ENCODE results near the gene YJU2.

The YJU2 gene

GRCh38 chr19:4298810-4299550, 52.1 kb downstream of the YJU2 start:
- no peak for DNase-seq (ENCODE audit: low spot score)

DNA sequence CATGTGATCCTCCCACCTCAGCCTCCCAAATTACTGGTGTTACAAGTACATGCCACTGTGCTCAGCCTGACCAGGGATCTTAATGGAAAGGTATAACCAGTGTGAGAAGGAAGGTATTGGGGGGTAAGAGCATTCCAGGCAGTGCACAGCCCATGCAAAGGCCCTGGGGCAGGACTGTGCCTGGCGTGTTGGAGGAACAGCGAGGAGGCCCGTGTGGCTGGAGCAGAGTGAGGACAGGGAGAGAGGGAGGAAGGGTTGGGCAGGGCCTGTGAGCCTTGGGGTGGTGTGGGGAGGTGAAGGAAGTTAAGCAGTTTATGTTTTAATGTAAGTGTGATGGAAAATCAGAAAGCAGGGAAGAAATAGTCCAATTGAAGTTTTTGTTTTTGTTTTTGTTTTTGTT, 53.7 kb downstream of the YJU2 start:
- DNase-seq (ENCODE audit: low spot score), result no peak

DNA sequence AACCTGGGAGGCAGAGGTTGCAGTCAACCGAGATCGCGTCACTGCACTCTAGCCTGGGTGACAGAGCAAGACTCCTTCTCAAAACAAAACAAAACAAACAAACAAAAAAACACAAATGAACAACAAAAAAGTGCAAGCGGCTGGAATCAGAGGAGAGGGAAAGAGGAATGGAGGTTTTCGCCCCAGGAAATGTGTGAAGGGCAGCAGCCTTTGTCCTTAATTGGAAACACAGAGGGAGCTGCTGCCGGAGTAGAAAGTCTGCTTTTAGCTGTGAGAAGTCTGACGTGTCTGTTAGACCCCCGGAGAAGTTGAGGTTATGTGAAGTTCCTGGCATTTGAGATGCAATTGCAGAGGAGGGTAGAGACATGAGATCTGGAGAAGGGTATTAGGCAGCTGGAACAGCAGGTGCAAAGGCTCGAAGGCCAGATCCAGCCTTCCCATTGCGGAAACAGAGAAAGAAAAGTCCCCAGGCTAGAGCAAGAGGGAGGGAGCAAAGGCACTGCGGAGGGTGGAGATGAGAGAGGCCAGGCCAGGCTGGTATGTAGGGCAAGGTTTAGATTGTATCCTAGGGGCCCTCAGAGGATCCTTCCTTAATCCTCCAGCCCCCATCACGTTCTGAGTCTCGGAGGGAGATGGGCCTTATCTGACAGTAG, 54.8 kb downstream of the YJU2 start:
- no peak for DNase-seq (ENCODE audit: low spot score)

DNA sequence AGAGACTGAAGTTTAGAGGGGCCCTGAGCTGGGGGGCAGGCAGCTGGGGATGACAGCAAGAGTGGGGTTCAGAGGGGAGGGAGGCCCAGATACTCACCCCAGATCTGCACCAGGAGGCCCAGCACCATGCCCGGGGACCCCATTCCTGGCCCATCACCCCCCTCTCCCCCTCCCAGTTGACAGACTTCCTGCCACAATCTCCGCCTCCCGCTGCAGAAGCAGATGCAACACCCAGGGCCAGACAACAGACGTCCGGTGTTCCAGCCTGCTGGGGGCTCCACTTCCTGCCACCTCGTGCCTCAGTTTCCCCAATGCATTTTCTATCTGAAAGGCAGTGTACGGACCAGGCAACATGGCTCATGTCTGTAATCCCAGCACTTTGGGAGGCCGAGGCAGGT, 55.4 kb downstream of the YJU2 start, which contains the start of gene TMIGD2:
Gene TMIGD2 (minus strand): TSS at position 147 of the 398 bp plus-strand sequence. CDS start 4 bp downstream, at position 143.
- DNase-seq (ENCODE audit: low spot score), result no peak

GRCh38 chr19:4303819-4304537, 57.1 kb downstream of the YJU2 start:
- DNase-seq (ENCODE audit: low spot score), result no peak

DNA sequence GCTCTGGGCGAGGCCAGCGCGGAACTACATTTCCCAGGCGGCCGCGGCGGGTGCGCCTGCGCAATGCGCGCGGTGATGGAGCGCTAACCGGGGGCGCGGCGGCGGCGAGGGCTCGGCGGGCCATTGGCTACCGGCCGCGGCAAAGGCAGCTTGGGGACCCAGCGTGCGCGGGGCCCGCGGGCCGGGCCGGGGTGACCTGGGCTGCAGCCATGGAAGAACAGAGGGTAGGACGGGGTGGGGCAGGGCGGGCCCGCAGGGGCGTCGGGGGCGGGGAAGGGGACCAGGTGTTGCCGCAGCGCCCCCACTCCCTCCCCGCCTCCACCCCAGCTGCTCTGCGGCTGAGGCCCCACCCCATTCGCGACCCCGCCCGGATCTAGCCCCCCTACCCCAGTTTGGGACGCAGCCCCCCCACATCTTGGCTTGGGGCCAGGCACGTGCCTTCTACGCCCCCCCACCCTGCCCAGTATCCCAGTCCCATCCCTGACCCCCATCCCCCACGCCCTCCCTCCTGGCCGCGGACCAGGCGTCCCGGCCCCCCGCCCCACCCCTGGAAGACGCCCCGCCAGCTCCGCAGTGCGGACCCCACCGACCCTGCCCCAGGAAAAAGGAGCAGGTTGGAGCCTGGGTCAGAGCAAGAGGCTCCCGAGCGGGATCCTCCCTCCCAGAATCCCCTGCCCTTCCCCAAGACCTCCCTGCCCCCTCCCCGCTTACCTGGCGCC, 57.8 kb downstream of the YJU2 start, which contains the start of gene FSD1:
Gene FSD1 (plus strand): TSS at position 61 of the 719 bp plus-strand sequence. CDS start 149 bp downstream, at position 210.
- DNase-seq (ENCODE audit: low spot score), result no peak

- DNase-seq (ENCODE audit: low spot score), result no peak
These were observed 58.4 kb downstream of the YJU2 start for GRCh38 chr19:4305257-4305612.

DNA sequence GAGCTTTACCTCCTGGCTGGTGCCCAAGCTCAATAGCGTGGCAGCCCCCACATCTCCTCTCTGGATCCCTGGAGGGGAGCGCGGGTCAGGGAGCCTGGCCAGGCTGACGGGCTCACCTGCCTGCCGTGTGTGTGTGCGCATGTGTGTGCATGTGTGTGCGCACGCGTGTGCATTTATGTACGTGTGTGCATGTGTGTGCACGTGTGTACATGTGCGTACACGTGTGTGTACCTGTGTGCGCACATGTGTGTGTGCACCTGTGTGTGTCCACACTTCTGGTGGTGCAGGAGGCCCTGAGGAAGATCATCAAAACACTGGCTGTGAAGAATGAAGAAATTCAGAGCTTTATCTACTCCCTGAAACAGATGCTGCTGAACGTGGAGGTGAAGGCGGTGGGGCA, 58.8 kb downstream of the YJU2 start:
- no peak for DNase-seq (ENCODE audit: low spot score)

DNA sequence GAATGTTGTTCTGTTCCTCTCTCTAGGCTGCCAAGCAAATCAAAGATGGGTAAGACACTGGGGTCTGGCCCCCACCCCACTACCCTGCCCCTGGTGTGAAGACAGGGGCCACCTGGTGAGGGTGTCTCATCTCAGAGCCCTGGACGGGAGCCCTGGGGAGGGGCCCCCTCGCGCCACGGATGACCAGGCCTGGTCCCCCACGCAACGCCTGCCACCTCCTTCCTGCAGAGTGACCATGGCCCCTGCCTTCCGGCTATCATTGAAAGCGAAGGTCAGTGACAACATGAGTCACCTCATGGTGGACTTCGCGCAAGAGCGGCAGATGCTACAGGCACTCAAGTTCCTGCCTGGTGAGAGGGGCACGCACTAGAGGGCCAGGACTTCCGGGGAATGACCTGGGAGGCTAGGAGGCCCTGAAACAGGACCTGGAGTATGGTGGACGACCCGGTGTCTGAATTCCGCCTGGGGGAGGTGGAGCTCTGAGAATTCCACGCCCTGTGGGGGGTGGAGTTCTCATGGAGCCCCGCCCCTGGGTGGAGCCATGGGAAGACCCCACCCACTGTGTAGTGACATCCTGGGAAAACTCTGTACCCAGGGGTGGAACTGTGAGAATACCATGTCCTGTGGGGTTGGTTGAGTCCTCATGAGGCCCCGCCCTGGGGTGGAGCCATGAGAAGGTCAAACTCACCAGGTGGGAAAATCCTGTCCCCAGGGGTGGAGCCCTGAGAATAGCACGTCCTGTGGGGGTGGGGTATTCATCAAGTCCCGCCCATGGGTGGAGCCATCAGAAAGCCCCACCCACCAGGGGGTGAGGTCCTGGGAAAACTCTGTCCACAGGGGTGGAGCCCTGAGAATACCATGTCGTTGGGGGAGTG, 63.6 kb downstream of the YJU2 start:
- peak; percentile 9 for DNase-seq (ENCODE audit: low spot score)

DNA sequence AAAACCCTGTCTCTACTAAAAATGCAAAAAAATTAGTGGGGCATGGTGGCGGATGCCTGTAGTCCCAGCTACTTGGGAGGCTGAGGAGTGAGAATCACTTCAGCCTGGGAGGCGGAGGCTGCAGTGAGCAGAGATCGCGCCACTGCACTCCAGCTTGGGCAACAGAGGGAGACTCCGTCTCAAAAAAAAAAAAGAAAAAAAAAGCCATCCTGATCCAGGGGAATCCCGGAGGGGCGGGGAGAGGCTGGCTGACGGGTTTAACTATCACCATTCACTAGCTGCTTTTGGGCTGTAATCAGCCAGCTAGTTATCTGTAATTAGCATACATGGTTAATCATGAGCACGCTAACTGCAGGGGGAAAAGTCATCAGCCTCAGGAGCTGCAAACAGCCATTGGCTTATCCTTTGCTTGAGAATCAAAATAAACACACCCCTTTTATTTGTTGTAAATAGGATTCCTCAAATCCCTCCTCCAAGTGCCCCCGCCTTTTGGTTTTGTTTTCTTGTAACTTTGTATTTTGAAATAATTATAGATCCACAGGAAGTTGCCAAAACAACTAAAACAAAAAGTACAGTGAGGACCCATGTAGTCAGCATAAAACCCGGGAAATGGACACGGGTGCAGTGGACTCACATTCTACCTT, 67.1 kb downstream of the YJU2 start:
- no peak for DNase-seq (ENCODE audit: low spot score)

DNA sequence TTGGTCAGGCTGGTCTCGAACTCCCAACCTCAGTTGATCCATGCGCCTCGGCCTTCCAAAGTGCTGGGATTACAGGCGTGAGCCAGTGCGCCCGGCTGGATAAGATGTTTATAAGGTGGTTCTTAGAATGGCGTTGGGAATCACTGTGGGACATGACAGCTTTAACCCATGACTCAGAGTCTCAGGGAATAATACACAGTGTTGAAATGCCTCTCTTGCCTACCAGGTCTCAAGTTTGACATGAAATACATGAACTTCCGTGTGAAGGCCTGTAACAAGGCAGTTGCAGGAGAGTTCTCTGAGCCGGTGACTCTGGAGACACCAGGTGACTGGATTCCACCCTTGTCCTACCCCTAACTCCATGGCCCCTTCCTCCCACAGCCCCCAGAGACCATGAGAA, 70.1 kb downstream of the YJU2 start:
- no peak for DNase-seq (ENCODE audit: low spot score)

GRCh38 chr19:4318460-4318859, 71.6 kb downstream of the YJU2 start:
- no peak for DNase-seq (ENCODE audit: low spot score)
